IPS-NIHi11 (cell line): ENCODE results near the gene SLC26A3.
"Not testable (repeated sequence)": the region's sequence is repeated elsewhere in the genome, so short reads cannot be mapped to it uniquely, and the experiment has no call there.

ENCODE experiments used
- DNase-seq: peaks from one replicate; pipeline ENCODE4 v3.0.0; 2012; ENCODE audit warnings: mixed read lengths, low spot score

SLC26A3 gene

GRCh38 chr7:107803009-107803610 is at the start of gene SLC26A3:
SLC26A3 (minus strand) TSS chr7:107803223; CDS start chr7:107794509, 8,714 bp downstream.
- DNase-seq = no peak

- DNase-seq = no peak
Observed at GRCh38 chr7:107850643-107851042, 47.6 kb upstream of the SLC26A3 start.

- no peak for DNase-seq
Observed at GRCh38 chr7:107850216-107850615, 47.2 kb upstream of the SLC26A3 start.

GRCh38 chr7:107848211-107848610 is 45.2 kb upstream of the SLC26A3 start:
- DNase-seq = not testable (repeated sequence)

- not testable (repeated sequence) for DNase-seq
Observed at GRCh38 chr7:107847836-107848175, 44.8 kb upstream of the SLC26A3 start.

- DNase-seq = no peak
Observed at GRCh38 chr7:107847168-107847835, 44.3 kb upstream of the SLC26A3 start.

- DNase-seq = no peak
Observed at GRCh38 chr7:107846324-107846723, 43.3 kb upstream of the SLC26A3 start.

GRCh38 chr7:107843184-107843583 is 40.2 kb upstream of the SLC26A3 start:
- DNase-seq = no peak

GRCh38 chr7:107842213-107842612 is 39.2 kb upstream of the SLC26A3 start:
- no peak for DNase-seq

- DNase-seq = no peak
Observed at GRCh38 chr7:107838816-107839565, 36.0 kb upstream of the SLC26A3 start.

GRCh38 chr7:107838024-107838601 is 35.1 kb upstream of the SLC26A3 start:
- DNase-seq = no peak

GRCh38 chr7:107837145-107837512 is 34.1 kb upstream of the SLC26A3 start:
- DNase-seq = no peak

GRCh38 chr7:107836237-107837144 is 33.5 kb upstream of the SLC26A3 start:
- DNase-seq = no peak

- DNase-seq = no peak
Observed at GRCh38 chr7:107834401-107834800, 31.4 kb upstream of the SLC26A3 start.

- DNase-seq = no peak
Observed at GRCh38 chr7:107833684-107834106, 30.7 kb upstream of the SLC26A3 start.

- no peak for DNase-seq
Observed at GRCh38 chr7:107830420-107830819, 27.4 kb upstream of the SLC26A3 start.

GRCh38 chr7:107828540-107828939 is 25.5 kb upstream of the SLC26A3 start:
- no peak for DNase-seq

- no peak for DNase-seq
Observed at GRCh38 chr7:107827501-107827900, 24.5 kb upstream of the SLC26A3 start.

GRCh38 chr7:107826451-107826850 is 23.4 kb upstream of the SLC26A3 start:
- no peak for DNase-seq

GRCh38 chr7:107824858-107825257 is 21.8 kb upstream of the SLC26A3 start:
- DNase-seq = no peak

- DNase-seq = no peak
Observed at GRCh38 chr7:107818622-107819021, 15.6 kb upstream of the SLC26A3 start.
